Epithelial cell of proximal tubule (primary cell): ENCODE results near the gene THOP1. TPM values are rescaled to one million over a fixed set of nuclear protein-coding genes. Genes with fewer than 3 reads are reported as not detected.

Source experiments
- DNase-seq: peaks from one replicate; pipeline ENCODE4 v3.0.0-alpha.2; 2011; ENCODE audit warnings: low read depth
- H3K4me3 ChIP-seq: 2 replicates; pipeline ENCODE4 v1.5.1; 2011; ENCODE audit warnings: low read depth, mild to moderate bottlenecking, low read length
- CTCF ChIP-seq: conservative IDR thresholded peaks from 2 replicates; pipeline ENCODE4 v1.5.1; 2012; ENCODE audit warnings: low read depth, mild to moderate bottlenecking, low read length
- total RNA-seq: library from RNA; depleted of rRNA; stranded (reverse); fragments of >200 nt; gene quantifications from 2 replicates; pipeline ENCODE4 v1.2.3, GENCODE V29; 2015

THOP1 gene
- total RNA-seq, 1 donor from 2014 or later: 148 TPM

DNA sequence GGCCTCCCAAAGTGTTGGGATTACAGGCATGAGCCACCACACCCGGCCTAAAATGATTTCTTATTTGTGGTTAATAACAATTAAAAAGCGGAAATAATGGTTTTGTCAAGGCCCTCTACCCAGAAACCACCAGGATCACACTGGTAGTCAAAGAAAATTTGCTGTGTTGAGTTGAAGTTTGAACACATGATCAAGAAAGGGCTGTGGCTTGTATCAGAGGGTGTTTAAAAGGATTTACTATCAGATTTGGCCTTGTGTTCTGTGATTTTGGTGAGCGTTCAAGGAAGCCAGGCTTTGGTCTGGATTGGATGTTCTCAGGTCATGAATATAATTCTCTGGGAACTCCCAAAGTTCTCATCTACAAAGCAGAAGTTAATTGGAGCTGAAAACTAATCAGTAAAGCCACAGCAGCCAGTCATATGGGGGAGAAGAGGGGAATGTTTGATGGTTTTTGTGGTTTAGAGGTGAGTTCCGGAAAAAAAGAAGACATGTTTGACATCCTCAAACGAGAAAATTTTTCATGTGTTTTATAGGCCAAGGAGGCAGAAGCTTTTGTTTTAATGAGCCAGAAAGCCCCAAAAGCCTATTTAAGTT is 71.3 kb downstream of the THOP1 start:
- TF ChIP-seq CTCF: no peak
- DNase-seq: no peak
- H3K4me3 ChIP-seq: no peak overlapping the region

DNA sequence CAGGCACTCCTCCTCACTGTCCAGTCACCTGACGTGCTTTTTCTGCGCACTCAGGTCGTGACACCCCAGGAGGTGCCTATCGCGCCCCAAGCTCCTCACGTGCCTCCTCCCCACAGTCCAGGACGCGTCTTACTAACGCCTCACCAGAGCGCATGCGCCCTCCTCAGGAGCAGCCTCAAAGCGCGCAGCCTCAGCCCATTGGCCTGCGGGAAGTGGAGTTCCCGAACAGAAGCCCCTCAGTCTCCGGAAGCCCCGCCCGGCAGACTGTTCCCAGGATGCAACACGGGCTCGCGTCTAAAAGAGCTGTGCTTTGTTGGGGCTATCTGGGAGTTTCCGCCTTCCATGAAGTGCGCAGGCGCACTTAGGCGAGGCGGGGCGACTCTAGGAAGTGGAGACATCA is 73.6 kb downstream of the THOP1 start:
- DNase-seq: no peak
- TF ChIP-seq CTCF: no peak
- no peak overlapping the region for H3K4me3 ChIP-seq

DNA sequence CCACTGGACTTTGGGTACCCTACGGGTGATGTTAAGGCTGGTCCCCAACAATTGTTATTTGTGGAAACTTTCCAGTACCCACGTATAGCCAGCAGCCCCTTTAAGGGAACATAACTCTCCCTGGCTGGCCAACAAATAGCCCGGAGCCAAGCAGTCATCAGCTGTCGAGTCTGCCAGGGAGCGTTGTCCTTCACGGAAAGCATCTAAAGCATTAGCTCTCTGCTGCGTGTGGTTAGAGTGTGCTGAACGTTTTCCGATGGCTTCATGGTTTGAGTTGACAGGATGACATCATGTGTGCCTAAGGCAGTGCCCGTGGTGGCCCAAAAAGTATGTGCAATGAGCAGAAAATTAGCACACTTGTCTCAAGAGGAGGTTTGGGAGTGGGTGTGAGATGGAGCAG is 78.5 kb downstream of the THOP1 start:
- no peak for DNase-seq
- H3K4me3 ChIP-seq: no peak overlapping the region
- no peak for TF ChIP-seq CTCF

Other genes starting within 250 kb of the THOP1 start
- gene GNG7, start 82.8 kb upstream of the THOP1 start, total RNA-seq: 0.06 TPM in 1 of 2 replicates, not detected in the other
- gene DIRAS1, start 64.1 kb upstream of the THOP1 start, total RNA-seq: 0.94 TPM in 1 of 2 replicates, not detected in the other
- 42.4 and 53.1 TPM in 2 replicates for gene SLC39A3, start 45.5 kb upstream of the THOP1 start, total RNA-seq
- gene SGTA, start 2.2 kb upstream of the THOP1 start, total RNA-seq: 106 and 113 TPM in 2 replicates
- 1.9 and 2.5 TPM in 2 replicates for gene ZNF554, start 34.4 kb downstream of the THOP1 start, total RNA-seq
- 2.9 and 3.3 TPM in 2 replicates for gene ZNF555, start 56.0 kb downstream of the THOP1 start, total RNA-seq
- gene ZNF556, start 81.8 kb downstream of the THOP1 start, total RNA-seq: 0.06 TPM in 1 of 2 replicates, not detected in the other
- gene ZNF57, start 115.4 kb downstream of the THOP1 start, total RNA-seq: 2.7 and 4.5 TPM in 2 replicates
- 1.6 and 2.6 TPM in 2 replicates for gene ZNF77, start 159.5 kb downstream of the THOP1 start, total RNA-seq
- gene TLE6, start 192.1 kb downstream of the THOP1 start, total RNA-seq: 0.58 and 1.0 TPM in 2 replicates
- 1.6 and 2.9 TPM in 2 replicates for gene TLE2, start 243.8 kb downstream of the THOP1 start, total RNA-seq